Osteoblast (primary cell): Measurements from ENCODE around the gene ADGRG6. TPM values are rescaled to one million over a fixed set of nuclear protein-coding genes. Genes with fewer than 3 reads are reported as not detected.

ENCODE experiments used
- DNase-seq: peaks from one replicate; pipeline ENCODE4 v3.0.0; 2011; ENCODE audit warnings: low spot score, mixed read lengths; ENCODE audit not compliant: insufficient read length; ENCODE audit errors: missing footprints
- H2AFZ ChIP-seq: 2 replicates; pipeline ENCODE4 v1.6.0; 2011; ENCODE audit warnings: mild to moderate bottlenecking, low read length
- H3K27ac ChIP-seq: 2 replicates; pipeline ENCODE4 v1.5.1; 2011; ENCODE audit warnings: mild to moderate bottlenecking, low read depth, low read length, moderate library complexity
- H3K27me3 ChIP-seq: 2 replicates; pipeline ENCODE4 v1.6.0; 2012; ENCODE audit warnings: mild to moderate bottlenecking, control low read depth, inconsistent platforms, low read length, moderate library complexity; ENCODE audit not compliant: insufficient read depth
- H3K36me3 ChIP-seq: 2 replicates; pipeline ENCODE4 v1.5.1; 2011; ENCODE audit warnings: mild to moderate bottlenecking, low read length, control low read depth, moderate library complexity; ENCODE audit not compliant: insufficient read depth
- H3K4me1 ChIP-seq: 2 replicates; pipeline ENCODE4 v1.5.1; 2011; ENCODE audit warnings: mild to moderate bottlenecking, low read length, control low read depth, moderate library complexity; ENCODE audit not compliant: insufficient read depth
- H3K4me2 ChIP-seq: 2 replicates; pipeline ENCODE4 v1.6.0; 2011; ENCODE audit warnings: mild to moderate bottlenecking, low read length; ENCODE audit not compliant: insufficient read depth
- H3K4me3 ChIP-seq: fragments of 200-600 bp; sonication (generic); 3 replicates; pipeline ENCODE4 v1.5.1; 2012; ENCODE audit warnings: mild to moderate bottlenecking, low read length, inconsistent platforms; ENCODE audit not compliant: insufficient read depth
- H3K79me2 ChIP-seq: 2 replicates; pipeline ENCODE4 v1.6.0; 2012; ENCODE audit warnings: mild to moderate bottlenecking, low read length, control low read depth, inconsistent platforms; ENCODE audit not compliant: insufficient read depth
- H3K9me3 ChIP-seq: 2 replicates; pipeline ENCODE4 v1.5.1; 2011; ENCODE audit warnings: low read depth, low read length, control low read depth
- H4K20me1 ChIP-seq: 2 replicates; pipeline ENCODE4 v1.6.0; 2012; ENCODE audit warnings: mild to moderate bottlenecking, low read length, control low read depth; ENCODE audit not compliant: insufficient read depth
- CTCF ChIP-seq: IDR thresholded peaks from 2 replicates; pipeline ENCODE4 v1.5.1; 2011; ENCODE audit warnings: mild to moderate bottlenecking, low read depth, low read length, moderate library complexity; ENCODE audit errors: extremely low read depth
- total RNA-seq: library from RNA; depleted of rRNA; stranded (reverse); fragments of >200 nt; gene quantifications from 2 replicates; pipeline ENCODE4 v1.2.3, GENCODE V29; 2012

Gene ADGRG6
- total RNA-seq, 1 donor: 0.36 TPM

GRCh38 chr6:142441716-142442115 lies 139.9 kb downstream of the ADGRG6 start:
- no peak for DNase-seq
- no peaks in the 10 kb centered on the region for H3K36me3 ChIP-seq
- no peak overlapping the region for H3K4me3 ChIP-seq
- peaks cover 15% of the 10 kb centered on the region for H3K4me1 ChIP-seq
- H4K20me1 ChIP-seq: no peaks in the 10 kb centered on the region
- H3K27ac ChIP-seq: no peak overlapping the region
- H3K9me3 ChIP-seq: no peaks in the 10 kb centered on the region
- H2AFZ ChIP-seq: no peak overlapping the region
- no peaks in the 10 kb centered on the region for H3K79me2 ChIP-seq
- no peaks in the 10 kb centered on the region for H3K27me3 ChIP-seq
- no peak for TF ChIP-seq CTCF
- no peak overlapping the region for H3K4me2 ChIP-seq

- no peak for TF ChIP-seq CTCF
- H3K27me3 ChIP-seq: no peaks in the 10 kb centered on the region
- no peaks in the 10 kb centered on the region for H4K20me1 ChIP-seq
- H2AFZ ChIP-seq: no peak overlapping the region
- H3K36me3 ChIP-seq: no peaks in the 10 kb centered on the region
- DNase-seq: no peak
- H3K4me3 ChIP-seq: no peak overlapping the region
- no peak overlapping the region for H3K27ac ChIP-seq
- no peak overlapping the region for H3K4me2 ChIP-seq
- H3K4me1 ChIP-seq: peaks cover 15% of the 10 kb centered on the region
- no peaks in the 10 kb centered on the region for H3K79me2 ChIP-seq
- no peaks in the 10 kb centered on the region for H3K9me3 ChIP-seq
Observed at GRCh38 chr6:142443102-142443501, 141.3 kb downstream of the ADGRG6 start.

- peaks cover 15% of the 10 kb centered on the region for H3K4me1 ChIP-seq
- H3K27ac ChIP-seq: no peak overlapping the region
- DNase-seq: no peak
- no peak overlapping the region for H3K4me3 ChIP-seq
- H4K20me1 ChIP-seq: no peaks in the 10 kb centered on the region
- no peaks in the 10 kb centered on the region for H3K9me3 ChIP-seq
- TF ChIP-seq CTCF: no peak
- H3K36me3 ChIP-seq: no peaks in the 10 kb centered on the region
- H2AFZ ChIP-seq: no peak overlapping the region
- no peaks in the 10 kb centered on the region for H3K79me2 ChIP-seq
- H3K4me2 ChIP-seq: no peak overlapping the region
- H3K27me3 ChIP-seq: no peaks in the 10 kb centered on the region
Observed at GRCh38 chr6:142443532-142443931, 141.7 kb downstream of the ADGRG6 start.

GRCh38 chr6:142444376-142444775 lies 142.6 kb downstream of the ADGRG6 start:
- Histone ChIP-seq H3K9me3 (no peaks in the 10 kb centered on the region), H3K4me3 (no peak overlapping the region), H3K27me3 (no peaks in the 10 kb centered on the region), H4K20me1 (no peaks in the 10 kb centered on the region), H2AFZ (no peak overlapping the region), H3K79me2 (no peaks in the 10 kb centered on the region), H3K4me1 (peaks cover 15% of the 10 kb centered on the region), H3K4me2 (no peak overlapping the region), H3K27ac (no peak overlapping the region), H3K36me3 (no peaks in the 10 kb centered on the region)
- no peak for DNase-seq
- TF ChIP-seq CTCF: no peak
